Thymus (tissue), 11 donors: Measurements from ENCODE around the gene LSM3. TPM values are rescaled to one million over a fixed set of nuclear protein-coding genes. Genes with fewer than 3 reads are reported as not detected.

Experiments
- DNase-seq, 9 donors: peaks; one replicate each; pipeline ENCODE4 v3.0.0-alpha.2; 2013; ENCODE audit warnings: low spot score in 9 of 9, low read depth in 6 of 9, missing footprints in 1 of 9
- H3K27ac ChIP-seq, 2 donors: one replicate each; pipeline ENCODE4 v1.5.1; 2013; ENCODE audit warnings: control low read depth in 1 of 2, low read depth in 1 of 2, low read length in 1 of 2, mild to moderate bottlenecking in 1 of 2, moderate library complexity in 1 of 2
- H3K27me3 ChIP-seq, 2 donors: one replicate each; pipeline ENCODE4 v1.5.1; 2013; ENCODE audit warnings: low read length in 1 of 2; ENCODE audit not compliant: control insufficient read depth in 2 of 2, insufficient read depth in 1 of 2
- H3K36me3 ChIP-seq, 2 donors: one replicate each; pipeline ENCODE4 v1.5.1; 2013; ENCODE audit warnings: low read length in 1 of 2, mild to moderate bottlenecking in 1 of 2, moderate library complexity in 1 of 2; ENCODE audit not compliant: control insufficient read depth in 2 of 2, insufficient read depth in 2 of 2
- H3K4me1 ChIP-seq, 2 donors: one replicate each; pipeline ENCODE4 v1.5.1; 2013; ENCODE audit warnings: low read length in 2 of 2; ENCODE audit not compliant: control insufficient read depth in 2 of 2, insufficient read depth in 2 of 2
- H3K4me3 ChIP-seq, 2 donors: one replicate each; pipeline ENCODE4 v1.5.1; 2013; ENCODE audit warnings: low read length in 2 of 2, control low read depth in 1 of 2, mild to moderate bottlenecking in 1 of 2
- H3K9me3 ChIP-seq, 2 donors: one replicate each; pipeline ENCODE4 v1.5.1; 2013; ENCODE audit warnings: low read length in 1 of 2, mild to moderate bottlenecking in 1 of 2; ENCODE audit not compliant: control insufficient read depth in 2 of 2, insufficient read depth in 1 of 2
- WGBS: extraction: QIAGEN DNeasy Blood & Tissue Kit; methylation state at CpG from one replicate; pipeline ENCODE4 v1.1.7; 2013; 5-methylcytosine and 5-hydroxymethylcytosine counted together
- polyA plus RNA-seq: library from polyadenylated mRNA; stranded (reverse); fragments of 200-250 nt; gene quantifications from one replicate; pipeline ENCODE4 v1.2.3, GENCODE V29; 2013
- total RNA-seq: library from RNA; stranded (reverse); fragments of 120-200 nt; gene quantifications from one replicate; pipeline ENCODE4 v1.2.4, GENCODE V29; 2013
- donor health status: healthy.

Gene LSM3
- total and polyA plus RNA-seq, 2 donors: 18.3 to 20.9 TPM

DNA sequence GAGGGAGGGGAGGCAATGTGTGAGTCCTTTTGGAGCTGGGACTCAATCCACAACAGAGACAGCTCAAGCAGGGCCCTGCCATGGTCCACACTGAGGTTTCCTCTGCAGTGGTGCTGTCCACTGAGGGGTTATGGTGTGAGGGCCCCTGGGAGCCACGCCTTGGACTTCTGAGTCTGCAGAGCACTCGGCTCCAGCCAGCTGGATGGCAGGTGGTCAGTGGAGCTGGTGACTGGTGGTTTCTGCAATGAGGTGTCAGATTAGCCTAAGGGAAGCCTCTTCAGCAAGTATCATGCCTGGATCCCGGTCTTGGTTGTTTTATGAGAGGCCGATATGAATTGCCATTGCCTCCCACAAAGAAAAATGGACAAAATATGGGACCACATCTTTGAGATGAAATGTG is 21.7 kb downstream of the LSM3 start:
- WGBS: over 99% methylated on average over 4 of the region's 4 CpGs
- DNase-seq: no peak
- Histone ChIP-seq H3K27ac (peak overlapping the region in 1 of 2 donors; percentile 3), H3K9me3 (no peaks in the 10 kb centered on the region), H3K36me3 (peaks cover 26 to 27% of the 10 kb centered on the region in 2 donors), H3K4me3 (no peak overlapping the region), H3K27me3 (no peaks in the 10 kb centered on the region), H3K4me1 (peaks cover 0 to 4% of the 10 kb centered on the region in 2 donors)

DNA sequence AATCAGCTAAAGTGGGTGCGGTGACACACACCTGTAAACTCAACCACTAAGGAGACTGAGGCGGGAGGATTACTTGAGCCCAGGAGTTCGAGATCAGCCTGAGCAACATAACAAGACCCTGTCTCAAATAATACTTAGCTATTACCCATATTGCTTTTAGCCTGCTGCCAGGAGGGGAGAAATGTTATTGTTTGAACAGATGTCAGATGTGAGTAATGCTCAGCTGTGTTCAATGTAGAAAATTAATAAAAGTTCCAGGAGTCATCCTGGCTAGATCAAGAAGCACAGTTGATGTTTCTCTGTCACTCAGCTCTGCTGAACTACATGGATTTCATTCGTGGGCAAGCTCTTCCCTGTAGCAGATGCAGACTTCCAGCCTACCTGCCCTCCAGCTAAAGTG is 22.2 kb downstream of the LSM3 start:
- Histone ChIP-seq H3K9me3 (no peaks in the 10 kb centered on the region), H3K4me3 (no peak overlapping the region), H3K4me1 (peaks cover 0 to 4% of the 10 kb centered on the region in 2 donors), H3K27ac (no peak overlapping the region), H3K27me3 (no peaks in the 10 kb centered on the region), H3K36me3 (peaks cover 24 to 26% of the 10 kb centered on the region in 2 donors)
- 95% methylated on average over 4 of the region's 4 CpGs for WGBS
- DNase-seq: no peak

DNA sequence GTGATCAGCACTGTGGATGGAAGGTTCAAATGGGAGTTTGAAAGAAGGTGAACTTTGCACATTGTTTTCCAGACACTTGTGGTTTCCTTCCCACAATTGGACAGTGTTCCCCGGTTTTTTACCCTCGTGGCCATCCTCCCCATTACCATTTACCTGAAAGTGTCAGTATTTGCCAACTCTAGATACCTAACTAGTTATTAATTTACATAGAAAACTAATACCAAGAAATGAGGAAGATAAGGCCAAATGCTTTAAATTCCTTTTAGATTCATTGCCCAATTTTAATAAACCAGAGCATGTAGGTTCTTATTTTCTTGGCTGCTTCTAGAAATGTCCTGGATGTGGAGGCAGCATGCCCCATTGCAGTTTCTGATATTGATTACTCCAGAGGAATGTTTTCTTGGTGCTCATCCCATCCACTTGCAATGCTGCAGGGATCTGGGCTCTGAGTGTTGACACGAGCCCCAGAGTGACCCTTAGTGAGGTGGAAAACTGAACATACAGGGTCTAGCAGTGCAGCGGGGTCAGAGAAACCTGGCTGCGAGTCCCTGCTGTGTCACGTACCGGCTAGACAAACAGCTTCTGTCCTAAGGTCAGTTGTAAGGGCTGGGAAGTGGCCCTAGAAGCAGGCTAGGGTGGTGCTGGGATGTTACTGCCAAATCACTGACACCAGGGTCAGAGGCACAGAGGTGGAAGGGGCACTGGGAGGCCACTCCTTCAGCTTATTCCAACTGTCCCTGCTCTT is 23.5 kb downstream of the LSM3 start:
- DNase-seq: no peak
- no peak overlapping the region for H3K4me3 ChIP-seq
- H3K27me3 ChIP-seq: no peaks in the 10 kb centered on the region
- 85% methylated on average over 7 of the region's 7 CpGs for WGBS
- peaks cover 0 to 4% of the 10 kb centered on the region in 2 donors for H3K4me1 ChIP-seq
- no peaks in the 10 kb centered on the region for H3K9me3 ChIP-seq
- no peak overlapping the region for H3K27ac ChIP-seq
- H3K36me3 ChIP-seq: peaks cover 20 to 24% of the 10 kb centered on the region in 2 donors

DNA sequence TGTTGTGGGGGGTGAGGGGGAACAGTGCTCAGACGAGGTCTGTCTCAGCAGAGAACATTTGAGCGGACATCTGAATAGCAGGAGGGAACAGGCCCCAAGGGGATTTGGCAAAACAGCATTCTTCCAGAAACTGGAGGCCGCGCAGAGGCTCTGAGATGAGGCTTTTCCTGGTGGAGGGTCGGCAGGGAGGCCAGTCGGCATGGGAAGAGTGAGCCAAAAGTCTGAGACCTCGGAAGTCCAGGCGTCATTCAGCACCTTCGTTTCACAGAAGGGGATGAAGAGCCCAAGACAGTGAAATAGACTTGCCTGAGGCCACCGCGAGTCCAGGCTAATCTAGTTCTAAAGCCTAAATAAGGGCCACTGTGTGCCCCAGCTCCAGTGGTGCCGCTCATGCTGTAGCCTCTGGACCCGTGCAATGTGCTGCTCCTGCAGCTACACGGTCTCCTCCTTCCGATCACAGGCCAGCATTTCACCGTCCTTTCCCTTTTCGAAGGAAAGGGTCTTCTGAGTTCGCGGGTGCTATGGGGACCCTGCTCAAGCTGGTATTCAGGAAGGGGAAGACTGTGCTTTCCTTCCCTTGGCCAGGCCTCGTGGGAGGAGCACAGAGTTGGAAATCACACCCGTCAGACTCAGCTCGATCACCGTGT is 24.4 kb downstream of the LSM3 start:
- 83% methylated on average over 23 of the region's 23 CpGs for WGBS
- Histone ChIP-seq H3K27ac (no peak overlapping the region), H3K9me3 (no peaks in the 10 kb centered on the region), H3K36me3 (peaks cover 12 to 19% of the 10 kb centered on the region in 2 donors), H3K4me3 (no peak overlapping the region), H3K27me3 (no peaks in the 10 kb centered on the region), H3K4me1 (peaks cover 0 to 4% of the 10 kb centered on the region in 2 donors)
- no peak for DNase-seq

DNA sequence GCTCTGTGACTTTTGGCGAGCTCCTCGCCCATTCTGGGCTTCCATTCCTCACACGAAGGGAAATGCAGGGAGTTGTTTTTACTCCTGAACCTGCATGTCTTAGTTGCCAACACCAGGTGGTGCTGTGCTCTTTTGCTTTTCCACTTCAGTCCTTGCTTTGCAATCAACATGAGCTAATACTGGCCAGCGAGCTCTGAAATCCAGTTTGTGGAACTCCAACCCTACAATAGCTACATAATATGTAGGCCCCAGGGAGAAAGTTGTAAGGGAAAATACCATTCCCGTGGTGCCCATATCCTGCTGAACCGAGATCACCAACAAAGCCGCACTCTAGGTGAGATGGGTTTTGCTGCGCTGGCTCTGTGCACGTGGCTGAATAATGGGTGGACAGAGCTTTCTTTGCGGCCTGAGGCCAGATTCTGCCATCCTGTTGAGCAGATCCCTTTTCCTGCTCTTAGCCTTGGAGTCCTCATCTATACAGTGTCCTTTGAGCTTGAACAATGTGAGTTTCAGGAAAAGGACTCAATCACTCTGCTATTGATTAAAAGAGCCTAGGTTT is 25.0 kb downstream of the LSM3 start:
- H3K4me3 ChIP-seq: no peak overlapping the region
- H3K27me3 ChIP-seq: no peaks in the 10 kb centered on the region
- 64% methylated on average over 10 of the region's 10 CpGs for WGBS
- peaks cover 0 to 4% of the 10 kb centered on the region in 2 donors for H3K4me1 ChIP-seq
- H3K36me3 ChIP-seq: peaks cover 9 to 14% of the 10 kb centered on the region in 2 donors
- H3K9me3 ChIP-seq: no peaks in the 10 kb centered on the region
- no peak overlapping the region for H3K27ac ChIP-seq
- peak; percentile 21 to 69 (median 44) for DNase-seq

DNA sequence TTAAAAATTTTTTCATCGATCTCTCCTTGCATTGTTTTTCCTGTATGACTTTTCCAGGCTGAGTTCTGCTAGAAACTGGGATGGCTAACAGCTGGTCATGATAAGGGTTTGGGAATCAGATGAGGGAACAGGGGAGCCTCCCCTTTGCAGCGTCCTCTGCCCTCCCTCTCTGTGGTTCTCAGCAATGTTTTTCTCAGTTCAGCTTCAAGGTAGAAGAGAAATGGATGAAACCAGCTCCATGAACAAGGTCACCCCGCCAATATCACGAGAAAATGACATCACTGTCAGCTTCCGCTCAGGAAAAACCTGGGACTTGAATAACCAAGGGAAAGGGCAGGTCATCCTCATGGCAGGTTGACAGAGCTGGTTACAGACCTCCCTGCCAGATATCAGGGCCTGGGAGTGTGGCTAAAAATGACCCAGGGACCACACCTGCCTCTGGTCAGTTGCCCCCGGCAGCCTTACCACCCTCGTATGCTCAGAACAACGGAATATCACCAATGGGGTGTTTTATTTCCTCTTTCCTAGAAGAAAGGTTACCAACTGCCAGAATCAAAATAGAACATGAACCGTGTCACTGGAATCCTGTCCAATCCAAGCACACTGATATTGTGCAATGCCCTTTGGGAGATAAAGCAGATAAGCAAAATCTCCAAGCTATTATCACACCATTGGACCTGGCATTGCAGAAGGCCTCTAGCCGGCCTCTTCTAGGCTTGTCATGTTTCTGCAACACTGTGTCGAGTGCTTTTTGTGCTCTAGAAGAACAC is 26.1 kb downstream of the LSM3 start:
- Histone ChIP-seq H3K9me3 (no peaks in the 10 kb centered on the region), H3K27ac (peak overlapping the region in 1 of 2 donors; percentile 46), H3K36me3 (peaks cover under 1 to 4% of the 10 kb centered on the region in 2 donors), H3K4me3 (no peak overlapping the region), H3K4me1 (peaks cover 0 to 4% of the 10 kb centered on the region in 2 donors), H3K27me3 (no peaks in the 10 kb centered on the region)
- no peak for DNase-seq
- WGBS: 78% methylated on average over 11 of the region's 11 CpGs

DNA sequence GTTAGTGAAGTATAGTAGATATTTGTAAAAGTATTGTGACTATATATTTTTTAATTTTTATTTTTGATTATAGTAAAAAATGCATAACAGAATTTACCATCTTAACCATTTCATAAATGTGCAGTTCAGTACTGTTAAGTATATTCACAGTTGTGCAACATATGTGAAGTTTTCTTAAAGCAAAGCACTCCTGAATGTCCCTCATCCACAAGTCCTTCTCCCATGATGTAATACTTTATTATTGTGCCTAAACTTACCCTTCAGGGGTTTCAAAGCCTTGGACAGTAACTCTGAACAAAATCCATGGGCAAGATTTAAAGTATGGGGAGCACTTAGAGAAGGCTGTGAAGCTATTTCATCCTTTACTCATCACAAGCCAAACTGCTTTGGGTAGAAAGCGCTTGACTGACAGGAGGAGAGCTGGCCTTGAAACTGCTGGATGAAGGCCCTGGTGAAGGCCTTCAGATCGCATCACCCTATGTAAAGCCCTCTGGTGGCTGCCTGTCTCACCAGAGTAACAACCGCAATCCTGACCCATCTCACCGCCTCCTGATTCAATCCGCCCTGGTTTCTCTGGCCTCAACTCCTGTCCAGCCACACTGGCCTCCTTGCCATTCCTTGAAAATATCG is 28.0 kb downstream of the LSM3 start:
- WGBS: 96% methylated on average over 6 of the region's 6 CpGs
- DNase-seq: no peak
- H3K36me3 ChIP-seq: no peaks in the 10 kb centered on the region

DNA sequence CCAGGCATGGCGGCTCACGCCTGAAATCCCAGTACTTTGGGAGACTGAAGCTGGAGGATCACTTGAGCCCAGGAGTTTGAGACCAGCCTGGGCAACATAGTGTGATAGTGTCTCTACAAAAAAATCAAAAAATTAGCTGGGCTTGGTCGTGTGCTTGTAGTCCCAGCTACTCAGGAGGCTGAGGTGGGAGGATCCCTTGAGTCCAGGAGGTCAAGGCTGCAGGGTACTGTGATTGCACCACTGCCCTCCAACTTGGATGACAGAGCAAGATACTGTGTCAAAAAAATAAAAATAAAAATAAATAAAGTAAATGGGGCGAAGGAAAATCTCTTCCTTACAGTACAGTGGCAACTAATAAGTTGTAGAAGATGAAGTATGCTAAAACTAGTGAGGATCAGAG is 29.6 kb downstream of the LSM3 start:
- Histone ChIP-seq H3K4me1 (peaks cover 0 to 4% of the 10 kb centered on the region in 2 donors), H3K36me3 (no peaks in the 10 kb centered on the region), H3K27ac (no peak overlapping the region), H3K9me3 (no peaks in the 10 kb centered on the region), H3K27me3 (no peaks in the 10 kb centered on the region), H3K4me3 (no peak overlapping the region)
- WGBS: 96% methylated on average over 4 of the region's 4 CpGs
- DNase-seq: no peak

More for the DNA sequence above, 28.0 kb downstream of the LSM3 start:
- no peaks in the 10 kb centered on the region for H3K9me3 ChIP-seq
- H3K4me1 ChIP-seq: peaks cover 0 to 4% of the 10 kb centered on the region in 2 donors
- H3K27ac ChIP-seq: no peak overlapping the region
- H3K27me3 ChIP-seq: no peaks in the 10 kb centered on the region
- H3K4me3 ChIP-seq: no peak overlapping the region
